Measurements from ENCODE around the gene CDH8.

DNA sequence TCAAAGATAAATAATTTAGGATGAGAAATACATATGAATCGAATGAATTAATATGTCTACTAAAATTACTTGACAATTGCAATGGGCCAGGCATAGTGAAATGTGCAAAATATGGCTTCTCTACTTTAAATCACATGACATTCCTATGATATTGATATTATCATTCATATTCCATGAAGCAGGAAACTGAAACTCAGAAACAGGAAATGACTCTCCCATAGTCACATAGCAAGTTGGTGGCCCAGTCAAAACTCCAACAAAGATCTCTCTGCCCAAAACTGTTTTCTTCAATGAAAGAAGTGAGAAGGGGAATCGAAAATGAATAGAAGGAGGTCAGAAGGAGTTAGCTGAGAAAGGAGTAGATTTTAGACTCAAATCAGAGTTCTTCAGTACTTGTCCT is 272.2 kb downstream of the CDH8 start:
- TF ChIP-seq, protein P1, sequence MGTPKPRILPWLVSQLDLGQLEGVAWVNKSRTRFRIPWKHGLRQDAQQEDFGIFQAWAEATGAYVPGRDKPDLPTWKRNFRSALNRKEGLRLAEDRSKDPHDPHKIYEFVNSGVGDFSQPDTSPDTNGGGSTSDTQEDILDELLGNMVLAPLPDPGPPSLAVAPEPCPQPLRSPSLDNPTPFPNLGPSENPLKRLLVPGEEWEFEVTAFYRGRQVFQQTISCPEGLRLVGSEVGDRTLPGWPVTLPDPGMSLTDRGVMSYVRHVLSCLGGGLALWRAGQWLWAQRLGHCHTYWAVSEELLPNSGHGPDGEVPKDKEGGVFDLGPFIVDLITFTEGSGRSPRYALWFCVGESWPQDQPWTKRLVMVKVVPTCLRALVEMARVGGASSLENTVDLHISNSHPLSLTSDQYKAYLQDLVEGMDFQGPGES (IDR thresholded peaks at IDR 0.05; ENCODE audit: low read depth, low read length), result no peak
- TF ChIP-seq, protein P2, sequence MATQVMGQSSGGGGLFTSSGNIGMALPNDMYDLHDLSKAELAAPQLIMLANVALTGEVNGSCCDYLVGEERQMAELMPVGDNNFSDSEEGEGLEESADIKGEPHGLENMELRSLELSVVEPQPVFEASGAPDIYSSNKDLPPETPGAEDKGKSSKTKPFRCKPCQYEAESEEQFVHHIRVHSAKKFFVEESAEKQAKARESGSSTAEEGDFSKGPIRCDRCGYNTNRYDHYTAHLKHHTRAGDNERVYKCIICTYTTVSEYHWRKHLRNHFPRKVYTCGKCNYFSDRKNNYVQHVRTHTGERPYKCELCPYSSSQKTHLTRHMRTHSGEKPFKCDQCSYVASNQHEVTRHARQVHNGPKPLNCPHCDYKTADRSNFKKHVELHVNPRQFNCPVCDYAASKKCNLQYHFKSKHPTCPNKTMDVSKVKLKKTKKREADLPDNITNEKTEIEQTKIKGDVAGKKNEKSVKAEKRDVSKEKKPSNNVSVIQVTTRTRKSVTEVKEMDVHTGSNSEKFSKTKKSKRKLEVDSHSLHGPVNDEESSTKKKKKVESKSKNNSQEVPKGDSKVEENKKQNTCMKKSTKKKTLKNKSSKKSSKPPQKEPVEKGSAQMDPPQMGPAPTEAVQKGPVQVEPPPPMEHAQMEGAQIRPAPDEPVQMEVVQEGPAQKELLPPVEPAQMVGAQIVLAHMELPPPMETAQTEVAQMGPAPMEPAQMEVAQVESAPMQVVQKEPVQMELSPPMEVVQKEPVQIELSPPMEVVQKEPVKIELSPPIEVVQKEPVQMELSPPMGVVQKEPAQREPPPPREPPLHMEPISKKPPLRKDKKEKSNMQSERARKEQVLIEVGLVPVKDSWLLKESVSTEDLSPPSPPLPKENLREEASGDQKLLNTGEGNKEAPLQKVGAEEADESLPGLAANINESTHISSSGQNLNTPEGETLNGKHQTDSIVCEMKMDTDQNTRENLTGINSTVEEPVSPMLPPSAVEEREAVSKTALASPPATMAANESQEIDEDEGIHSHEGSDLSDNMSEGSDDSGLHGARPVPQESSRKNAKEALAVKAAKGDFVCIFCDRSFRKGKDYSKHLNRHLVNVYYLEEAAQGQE (IDR thresholded peaks at IDR 0.05; ENCODE audit: low read depth, low read length), result no peak
- TF ChIP-seq, protein P3, sequence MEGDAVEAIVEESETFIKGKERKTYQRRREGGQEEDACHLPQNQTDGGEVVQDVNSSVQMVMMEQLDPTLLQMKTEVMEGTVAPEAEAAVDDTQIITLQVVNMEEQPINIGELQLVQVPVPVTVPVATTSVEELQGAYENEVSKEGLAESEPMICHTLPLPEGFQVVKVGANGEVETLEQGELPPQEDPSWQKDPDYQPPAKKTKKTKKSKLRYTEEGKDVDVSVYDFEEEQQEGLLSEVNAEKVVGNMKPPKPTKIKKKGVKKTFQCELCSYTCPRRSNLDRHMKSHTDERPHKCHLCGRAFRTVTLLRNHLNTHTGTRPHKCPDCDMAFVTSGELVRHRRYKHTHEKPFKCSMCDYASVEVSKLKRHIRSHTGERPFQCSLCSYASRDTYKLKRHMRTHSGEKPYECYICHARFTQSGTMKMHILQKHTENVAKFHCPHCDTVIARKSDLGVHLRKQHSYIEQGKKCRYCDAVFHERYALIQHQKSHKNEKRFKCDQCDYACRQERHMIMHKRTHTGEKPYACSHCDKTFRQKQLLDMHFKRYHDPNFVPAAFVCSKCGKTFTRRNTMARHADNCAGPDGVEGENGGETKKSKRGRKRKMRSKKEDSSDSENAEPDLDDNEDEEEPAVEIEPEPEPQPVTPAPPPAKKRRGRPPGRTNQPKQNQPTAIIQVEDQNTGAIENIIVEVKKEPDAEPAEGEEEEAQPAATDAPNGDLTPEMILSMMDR (IDR thresholded peaks at IDR 0.05), result no peak
- TF ChIP-seq JUND (IDR thresholded peaks at IDR 0.05), result no peak
- no peak for TF ChIP-seq CHD2 (IDR thresholded peaks at IDR 0.05; ENCODE audit: low read length, partially characterized antibody)
- no peak for TF ChIP-seq GATA2 (CRISPR knock-in tag; IDR thresholded peaks at IDR 0.05)
- TF ChIP-seq POLR2AphosphoS5 (IDR thresholded peaks at IDR 0.05; ENCODE audit: low read depth, low read length), result no peak

Measured in SK-N-SH (cell line).